Psoas muscle (tissue), 8 donors: Measurements from ENCODE around the gene LY6G6D. TPM values are rescaled to one million over a fixed set of nuclear protein-coding genes. Genes with fewer than 3 reads are reported as not detected.

Source experiments
- ATAC-seq, 4 donors: fragments of 200-7000 bp; cut with Tn5 transposase; one replicate each; pipeline ENCODE4 v1.9.1; 2020; ENCODE audit warnings: moderate library complexity in 3 of 4, mild to moderate bottlenecking in 2 of 4
- DNase-seq, 2 donors: peaks; one replicate each; pipeline ENCODE4 v3.0.0-alpha.2; 2020
- H3K27ac ChIP-seq: fragments of 200-600 bp; one replicate; pipeline ENCODE4 v1.8.0; 2022
- H3K27me3 ChIP-seq, 3 donors: fragments of 200-600 bp in 1 of 3; one replicate each; pipeline versions ENCODE4 v1.6.1 to v1.8.0; 2013 to 2022; ENCODE audit warnings: low read length in 2 of 3, mild to moderate bottlenecking in 2 of 3, moderate library complexity in 1 of 3; ENCODE audit not compliant: insufficient read depth in 3 of 3
- H3K36me3 ChIP-seq, 2 donors: fragments of 200-600 bp in 1 of 2; one replicate each; pipeline versions ENCODE4 v1.6.1 to v1.8.0; 2013 to 2022; ENCODE audit warnings: low read depth in 1 of 2, mild to moderate bottlenecking in 1 of 2, moderate library complexity in 1 of 2; ENCODE audit not compliant: insufficient read depth in 1 of 2
- H3K4me1 ChIP-seq: fragments of 200-600 bp; one replicate; pipeline ENCODE4 v1.8.0; 2022
- H3K4me3 ChIP-seq: fragments of 200-600 bp; one replicate; pipeline ENCODE4 v1.8.0; 2022; ENCODE audit warnings: mild to moderate bottlenecking
- H3K9me3 ChIP-seq: fragments of 200-600 bp; one replicate; pipeline ENCODE4 v1.8.0; 2022
- WGBS, 3 donors: extraction: QIAGEN DNeasy Blood & Tissue Kit; methylation state at CpG; one replicate each; pipeline versions ENCODE4 v1.1.6 to v1.1.7; 2013; 5-methylcytosine and 5-hydroxymethylcytosine counted together
- intact Hi-C, 2 donors: fragments of 100-400 bp; cut with DNase I; formaldehyde crosslinking; loops; one replicate each; pipeline versions ENCODE4 v1.11.0 to v1.14.2; 2022
- polyA plus RNA-seq, 3 donors: library from polyadenylated mRNA; stranded (reverse); fragments of 200-250 nt; gene quantifications; one replicate each; pipeline ENCODE4 v1.2.3, GENCODE V29; 2013
- total RNA-seq, 4 donors: library from RNA; stranded (reverse); fragmentation: NEBNext Ultra II Directional in 2 of 4; extraction: Animal tissue kit (Norgen Biotek cat#: 25700) in 2 of 4; gene quantifications; one replicate each; pipeline versions ENCODE4 v1.2.1 to v1.2.4, GENCODE V29; 2021 to 2023
- TF ChIP-seq, protein P1 (sequence below): fragments of 200-600 bp; IDR thresholded peaks from one replicate; pipeline ENCODE4 v1.8.0; 2022; ENCODE audit warnings: antibody characterized with exemption
- donor health status: healthy with polysubstance abuse.
- donor health status: DM: no; HTN: no; CAD: no; lungs with moderate emphysema.
- donor health status: Bipolar disorder and iron deficiency.
- donor health status: healthy.
- donor health status: DM: yes; HTN: yes; CAD: no.
- donor health status: DM: no; HTN: no; CAD: no.
- donor health status: DM: no; HTN: no; CAD: no.
- donor health status: DM: yes; HTN: yes; CAD: no.

Gene LY6G6D
- total and polyA plus RNA-seq, 7 donors: not detected

DNA sequence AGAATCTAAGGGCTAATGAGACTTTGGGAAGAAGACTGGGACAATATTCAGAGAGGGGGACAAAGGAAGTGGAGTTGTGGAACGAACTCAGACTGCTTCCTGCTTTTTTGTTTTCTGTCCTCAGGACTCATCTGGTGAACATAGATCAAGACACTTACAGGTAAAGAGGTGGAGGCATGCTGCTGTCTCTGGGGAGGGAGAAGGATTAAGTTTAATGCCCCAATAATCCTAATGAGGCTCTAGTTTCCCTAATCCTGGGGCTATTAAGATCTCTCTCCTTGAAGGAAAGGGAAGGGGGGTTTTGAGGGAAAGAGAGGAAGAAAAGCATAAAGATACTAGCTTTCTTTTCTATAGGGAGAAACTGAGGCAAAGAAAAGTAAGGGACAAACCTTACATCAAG lies 29.3 kb downstream of the LY6G6D start:
- H3K27me3 ChIP-seq: no peaks in the 10 kb centered on the region
- H3K9me3 ChIP-seq: no peaks in the 10 kb centered on the region
- intact Hi-C loops: no loop called here
- no peak for DNase-seq
- WGBS, 3 donors: 50 to 78% (median 65%) methylated on average over 1 of the region's 1 CpG
- ATAC-seq: no peak
- no peak overlapping the region for H3K27ac ChIP-seq
- H3K36me3 ChIP-seq: no peaks in the 10 kb centered on the region
- peaks cover 2% of the 10 kb centered on the region for H3K4me1 ChIP-seq
- TF ChIP-seq, protein P1, sequence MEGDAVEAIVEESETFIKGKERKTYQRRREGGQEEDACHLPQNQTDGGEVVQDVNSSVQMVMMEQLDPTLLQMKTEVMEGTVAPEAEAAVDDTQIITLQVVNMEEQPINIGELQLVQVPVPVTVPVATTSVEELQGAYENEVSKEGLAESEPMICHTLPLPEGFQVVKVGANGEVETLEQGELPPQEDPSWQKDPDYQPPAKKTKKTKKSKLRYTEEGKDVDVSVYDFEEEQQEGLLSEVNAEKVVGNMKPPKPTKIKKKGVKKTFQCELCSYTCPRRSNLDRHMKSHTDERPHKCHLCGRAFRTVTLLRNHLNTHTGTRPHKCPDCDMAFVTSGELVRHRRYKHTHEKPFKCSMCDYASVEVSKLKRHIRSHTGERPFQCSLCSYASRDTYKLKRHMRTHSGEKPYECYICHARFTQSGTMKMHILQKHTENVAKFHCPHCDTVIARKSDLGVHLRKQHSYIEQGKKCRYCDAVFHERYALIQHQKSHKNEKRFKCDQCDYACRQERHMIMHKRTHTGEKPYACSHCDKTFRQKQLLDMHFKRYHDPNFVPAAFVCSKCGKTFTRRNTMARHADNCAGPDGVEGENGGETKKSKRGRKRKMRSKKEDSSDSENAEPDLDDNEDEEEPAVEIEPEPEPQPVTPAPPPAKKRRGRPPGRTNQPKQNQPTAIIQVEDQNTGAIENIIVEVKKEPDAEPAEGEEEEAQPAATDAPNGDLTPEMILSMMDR: no peak
- no peak overlapping the region for H3K4me3 ChIP-seq

DNA sequence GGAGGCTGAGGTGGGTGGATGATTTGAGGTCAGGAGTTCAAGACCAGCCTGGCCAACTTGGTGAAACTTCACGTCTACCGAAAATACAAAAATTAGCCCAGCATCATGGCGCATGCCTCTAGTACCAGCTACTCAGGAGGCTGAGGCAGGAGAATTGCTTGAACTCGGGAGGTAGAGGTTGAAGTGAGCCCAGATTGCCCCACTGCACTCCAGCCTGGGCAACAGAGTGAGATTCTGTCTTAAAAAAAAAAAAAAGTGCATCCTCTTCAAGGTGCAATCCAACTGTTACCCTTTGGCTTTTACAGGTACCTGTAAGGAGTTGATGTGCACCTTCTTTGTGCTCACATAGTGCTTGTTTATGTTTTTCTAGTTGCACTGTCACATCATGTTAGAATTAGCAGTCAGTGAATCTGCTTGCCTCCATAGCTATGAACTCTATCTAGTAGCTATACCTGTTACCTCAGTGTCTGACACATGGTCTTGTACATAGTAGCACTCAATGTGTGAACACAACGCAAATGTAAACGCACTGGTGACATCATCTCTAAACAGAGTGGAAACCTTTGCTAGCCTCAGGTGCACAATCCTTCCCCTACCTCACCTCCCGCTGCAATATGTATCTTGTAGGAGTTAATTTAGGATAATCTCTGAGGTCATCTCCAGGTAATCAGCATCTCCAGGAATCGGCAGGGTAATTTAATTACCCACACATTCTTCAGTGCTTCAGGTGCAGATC lies 34.3 kb downstream of the LY6G6D start:
- H3K36me3 ChIP-seq: no peaks in the 10 kb centered on the region
- no peaks in the 10 kb centered on the region for H3K27me3 ChIP-seq
- ATAC-seq (no peak), DNase-seq (no peak)
- H3K27ac ChIP-seq: no peak overlapping the region
- 92 to 96% (median 93%) methylated on average over 8 of the region's 8 CpGs for WGBS, 3 donors
- TF ChIP-seq, protein P1: no peak
- intact Hi-C loops: no loop called here
- H3K4me1 ChIP-seq: no peaks in the 10 kb centered on the region
- H3K4me3 ChIP-seq: no peak overlapping the region
- no peaks in the 10 kb centered on the region for H3K9me3 ChIP-seq

DNA sequence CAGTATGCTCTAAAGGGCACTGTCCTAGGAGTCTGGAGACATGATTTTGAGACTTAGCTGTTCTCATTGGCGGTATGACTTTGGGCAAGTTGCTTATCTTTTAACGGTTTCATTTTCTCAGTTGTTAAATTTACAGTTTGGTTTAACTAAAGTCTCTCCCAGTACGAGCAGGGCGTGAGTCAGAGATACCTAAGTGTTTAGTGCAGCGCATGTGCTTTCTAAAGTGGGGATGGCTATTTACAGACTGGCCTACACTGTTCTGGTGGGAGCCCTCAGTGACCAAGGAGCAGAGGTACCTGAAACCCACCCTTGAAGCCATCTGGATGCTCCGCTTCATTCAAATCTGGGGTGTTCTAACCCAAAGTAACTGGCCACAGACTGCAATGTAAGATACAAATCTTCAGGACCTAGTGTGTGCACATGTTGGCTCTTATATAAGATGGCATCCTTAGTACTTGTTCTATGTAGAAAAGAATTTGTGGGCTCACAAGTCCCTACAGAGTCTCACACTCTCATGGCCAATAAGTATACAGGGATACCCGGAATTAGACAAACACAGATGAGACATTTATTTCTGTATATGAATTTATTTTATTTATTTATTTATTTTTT lies 35.4 kb downstream of the LY6G6D start:
- intact Hi-C loops: no loop called here
- no peaks in the 10 kb centered on the region for H3K36me3 ChIP-seq
- TF ChIP-seq, protein P1: no peak
- DNase-seq: no peak
- 92 to 96% (median 93%) methylated on average over 7 of the region's 7 CpGs for WGBS, 3 donors
- H3K4me1 ChIP-seq: no peaks in the 10 kb centered on the region
- ATAC-seq: no peak
- no peaks in the 10 kb centered on the region for H3K27me3 ChIP-seq
- H3K9me3 ChIP-seq: no peaks in the 10 kb centered on the region
- H3K4me3 ChIP-seq: no peak overlapping the region
- H3K27ac ChIP-seq: no peak overlapping the region

DNA sequence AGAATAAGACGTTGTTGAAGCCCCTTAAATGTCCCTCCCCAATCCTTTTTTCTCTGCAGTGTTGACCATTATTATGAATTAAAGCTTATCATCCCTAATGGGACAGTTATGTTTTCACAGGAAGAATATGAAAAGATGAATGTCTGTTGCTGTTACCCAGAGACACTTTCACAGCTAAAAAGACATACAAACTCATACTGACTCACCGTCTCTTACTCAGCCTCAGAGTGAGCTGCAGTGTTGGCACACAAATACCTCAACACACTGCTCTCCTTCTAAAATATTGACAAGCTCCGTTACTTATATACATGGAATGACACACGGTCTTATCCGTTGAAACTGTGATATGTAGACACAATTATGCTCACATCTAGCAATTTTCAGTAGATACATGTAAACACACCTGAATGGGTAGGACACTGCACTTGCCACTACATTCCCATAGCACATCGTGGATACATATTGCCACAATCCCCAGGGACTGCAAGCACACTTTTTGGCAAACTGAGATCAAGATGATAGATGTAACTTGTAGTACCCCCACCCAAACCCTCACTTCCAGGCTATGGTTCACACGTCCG lies 37.7 kb downstream of the LY6G6D start:
- TF ChIP-seq, protein P1: no peak
- Histone ChIP-seq H3K27ac (no peak overlapping the region), H3K36me3 (no peaks in the 10 kb centered on the region), H3K4me1 (no peaks in the 10 kb centered on the region), H3K4me3 (no peak overlapping the region), H3K27me3 (no peaks in the 10 kb centered on the region), H3K9me3 (no peaks in the 10 kb centered on the region)
- ATAC-seq: no peak
- intact Hi-C loops: no loop called here
- WGBS, 3 donors: 73 to 74% (median 74%) methylated on average over 8 of the region's 8 CpGs
- no peak for DNase-seq
